ENCODE measurements around the gene PDZRN4. TPM values are rescaled to one million over a fixed set of nuclear protein-coding genes. Genes with fewer than 3 reads are reported as not detected.

Gene PDZRN4
- 24.8 TPM for total RNA-seq

DNA sequence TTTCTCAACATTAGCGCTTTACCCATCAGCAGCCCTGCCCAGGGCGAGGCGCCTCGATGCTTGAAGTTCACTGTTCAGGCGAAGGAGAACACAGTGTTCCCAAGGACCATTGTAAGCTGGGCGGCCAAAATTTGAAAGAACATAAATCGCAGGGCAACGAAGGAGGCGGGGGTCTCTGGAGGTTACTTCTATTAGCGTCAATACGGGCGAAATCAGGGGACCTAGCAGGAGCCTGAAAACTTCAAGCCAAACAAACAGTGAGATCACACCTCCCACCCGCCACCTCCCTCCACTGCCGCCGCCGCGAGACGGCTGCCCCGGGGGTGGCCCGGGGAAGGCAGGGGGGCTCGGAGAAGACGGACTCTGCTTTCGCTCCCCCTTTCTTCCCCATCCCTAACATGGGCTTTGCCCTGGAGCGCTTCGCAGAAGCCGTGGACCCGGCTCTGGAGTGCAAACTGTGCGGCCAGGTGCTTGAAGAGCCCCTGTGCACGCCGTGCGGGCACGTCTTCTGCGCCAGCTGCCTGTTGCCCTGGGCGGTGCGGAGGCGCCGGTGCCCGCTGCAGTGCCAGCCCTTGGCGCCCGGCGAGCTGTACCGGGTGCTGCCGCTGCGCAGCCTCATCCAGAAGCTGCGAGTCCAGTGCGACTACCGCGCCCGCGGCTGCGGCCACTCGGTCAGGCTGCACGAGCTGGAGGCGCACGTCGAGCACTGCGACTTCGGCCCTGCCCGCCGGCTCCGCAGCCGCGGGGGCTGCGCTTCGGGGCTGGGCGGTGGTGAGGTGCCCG, at the start of gene PDZRN4:
Gene PDZRN4 (plus strand): TSS at position 263 of the 783 bp plus-strand sequence.
- TF ChIP-seq POLR2A (IDR thresholded peaks at IDR 0.05): no peak
- TF ChIP-seq POLR2AphosphoS5 (IDR thresholded peaks at IDR 0.05; ENCODE audit: insufficient read depth in 1 of 2, low read depth in 1 of 2): peak; percentile 10 to 50
- Histone ChIP-seq H3K9me3 (no peaks in the 10 kb centered on the region), H3K4me1 (peaks cover 27% of the 10 kb centered on the region), H3K36me3 (no peaks in the 10 kb centered on the region), H3K27ac (peak within 1 kb of the TSS; percentile 56), H3K27me3 (no peaks in the 10 kb centered on the region), H3K4me3 (peak within 1 kb of the TSS; percentile 48 to 50)
- no peak for DNase-seq (ENCODE audit: extremely low spot score in 2 of 2)
- intact Hi-C loops (cut with DNase I): loop anchor here (10.0 kb wide), 1 partner anchor 1083 kb away; the partner anchor contains the start of gene SLC2A13

DNA sequence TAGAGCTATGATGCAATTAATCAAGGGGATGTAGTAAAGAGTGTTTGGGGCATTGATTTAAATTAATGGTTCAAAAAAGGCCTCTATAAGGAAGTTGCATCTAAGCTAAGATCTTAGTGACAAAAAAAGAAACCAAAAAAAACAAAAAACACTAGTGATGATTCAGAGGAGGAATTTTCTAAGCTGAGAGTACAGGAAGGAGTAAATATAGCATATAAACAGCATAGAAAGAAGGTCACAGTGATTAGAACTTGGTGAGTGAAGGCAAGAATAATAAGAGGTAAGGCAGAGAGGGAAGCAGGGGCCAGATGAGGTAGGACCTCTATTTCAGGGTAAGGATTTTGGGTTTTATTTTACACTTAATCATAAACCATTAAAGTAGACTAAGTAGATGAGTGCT, 48.0 kb upstream of the PDZRN4 start:
- no peak for DNase-seq (ENCODE audit: extremely low spot score in 2 of 2)
- Histone ChIP-seq H3K36me3 (no peaks in the 10 kb centered on the region), H3K4me1 (no peaks in the 10 kb centered on the region), H3K27me3 (no peaks in the 10 kb centered on the region), H3K9me3 (no peaks in the 10 kb centered on the region), H3K4me3 (no peak overlapping the region), H3K27ac (no peak overlapping the region)
- intact Hi-C loops (cut with DNase I): no loop called here
- TF ChIP-seq POLR2AphosphoS5 (IDR thresholded peaks at IDR 0.05; ENCODE audit: insufficient read depth in 1 of 2, low read depth in 1 of 2) (no peak), POLR2A (IDR thresholded peaks at IDR 0.05) (no peak)
- TF ChIP-seq, protein P1, sequence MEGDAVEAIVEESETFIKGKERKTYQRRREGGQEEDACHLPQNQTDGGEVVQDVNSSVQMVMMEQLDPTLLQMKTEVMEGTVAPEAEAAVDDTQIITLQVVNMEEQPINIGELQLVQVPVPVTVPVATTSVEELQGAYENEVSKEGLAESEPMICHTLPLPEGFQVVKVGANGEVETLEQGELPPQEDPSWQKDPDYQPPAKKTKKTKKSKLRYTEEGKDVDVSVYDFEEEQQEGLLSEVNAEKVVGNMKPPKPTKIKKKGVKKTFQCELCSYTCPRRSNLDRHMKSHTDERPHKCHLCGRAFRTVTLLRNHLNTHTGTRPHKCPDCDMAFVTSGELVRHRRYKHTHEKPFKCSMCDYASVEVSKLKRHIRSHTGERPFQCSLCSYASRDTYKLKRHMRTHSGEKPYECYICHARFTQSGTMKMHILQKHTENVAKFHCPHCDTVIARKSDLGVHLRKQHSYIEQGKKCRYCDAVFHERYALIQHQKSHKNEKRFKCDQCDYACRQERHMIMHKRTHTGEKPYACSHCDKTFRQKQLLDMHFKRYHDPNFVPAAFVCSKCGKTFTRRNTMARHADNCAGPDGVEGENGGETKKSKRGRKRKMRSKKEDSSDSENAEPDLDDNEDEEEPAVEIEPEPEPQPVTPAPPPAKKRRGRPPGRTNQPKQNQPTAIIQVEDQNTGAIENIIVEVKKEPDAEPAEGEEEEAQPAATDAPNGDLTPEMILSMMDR (IDR thresholded peaks at IDR 0.05): no peak

DNA sequence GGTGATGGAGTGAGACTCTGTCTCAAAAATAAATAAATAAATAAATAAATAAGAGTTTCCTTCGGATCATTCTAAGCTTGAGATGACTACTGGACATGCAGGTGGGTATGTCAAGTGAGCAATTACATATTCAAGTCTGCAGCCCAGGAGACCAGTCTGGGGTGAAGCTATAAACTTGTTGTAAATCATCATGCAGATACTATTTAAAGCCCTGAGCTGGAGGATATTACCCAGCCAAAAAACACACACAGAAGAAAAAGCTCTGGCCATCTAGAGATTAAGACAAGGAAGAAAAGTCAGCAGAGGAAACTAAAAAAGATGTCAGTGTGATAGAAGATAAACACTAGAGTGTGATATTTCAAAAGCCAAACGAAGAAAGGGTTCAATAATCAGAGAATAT, 47.0 kb upstream of the PDZRN4 start:
- Histone ChIP-seq H3K4me3 (no peak overlapping the region), H3K9me3 (no peaks in the 10 kb centered on the region), H3K36me3 (no peaks in the 10 kb centered on the region), H3K27me3 (no peaks in the 10 kb centered on the region), H3K27ac (no peak overlapping the region), H3K4me1 (no peaks in the 10 kb centered on the region)
- intact Hi-C loops (cut with DNase I): no loop called here
- TF ChIP-seq, protein P1 (IDR thresholded peaks at IDR 0.05): no peak
- no peak for TF ChIP-seq POLR2AphosphoS5 (IDR thresholded peaks at IDR 0.05; ENCODE audit: insufficient read depth in 1 of 2, low read depth in 1 of 2)
- DNase-seq (ENCODE audit: extremely low spot score in 2 of 2): no peak

DNA sequence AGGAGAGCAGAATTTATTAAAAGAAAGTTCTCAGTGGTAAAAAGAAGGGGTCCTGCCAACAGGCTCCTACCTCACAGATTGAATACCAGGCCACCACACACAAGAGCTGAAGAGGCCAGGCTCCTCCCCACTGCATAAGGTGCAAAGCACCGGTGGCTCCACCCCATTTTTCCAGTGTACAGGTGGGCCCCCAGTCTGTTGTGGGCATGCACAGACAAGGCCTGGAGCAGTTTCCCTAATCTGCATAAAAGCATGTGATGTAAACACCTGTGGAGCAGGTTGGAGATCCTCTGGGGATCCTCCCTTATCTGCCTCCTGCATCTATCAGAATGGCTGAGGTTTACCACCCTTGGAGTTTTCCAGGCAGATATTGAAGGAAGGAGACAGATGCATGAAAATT, 45.7 kb upstream of the PDZRN4 start:
- Histone ChIP-seq H3K36me3 (no peaks in the 10 kb centered on the region), H3K4me3 (no peak overlapping the region), H3K9me3 (no peaks in the 10 kb centered on the region), H3K27ac (no peak overlapping the region), H3K4me1 (no peaks in the 10 kb centered on the region), H3K27me3 (no peaks in the 10 kb centered on the region)
- intact Hi-C loops (cut with DNase I): no loop called here
- DNase-seq (ENCODE audit: extremely low spot score in 2 of 2): no peak
- TF ChIP-seq POLR2AphosphoS5 (IDR thresholded peaks at IDR 0.05; ENCODE audit: insufficient read depth in 1 of 2, low read depth in 1 of 2) (no peak), POLR2A (IDR thresholded peaks at IDR 0.05) (no peak)
- TF ChIP-seq, protein P1 (IDR thresholded peaks at IDR 0.05): no peak

DNA sequence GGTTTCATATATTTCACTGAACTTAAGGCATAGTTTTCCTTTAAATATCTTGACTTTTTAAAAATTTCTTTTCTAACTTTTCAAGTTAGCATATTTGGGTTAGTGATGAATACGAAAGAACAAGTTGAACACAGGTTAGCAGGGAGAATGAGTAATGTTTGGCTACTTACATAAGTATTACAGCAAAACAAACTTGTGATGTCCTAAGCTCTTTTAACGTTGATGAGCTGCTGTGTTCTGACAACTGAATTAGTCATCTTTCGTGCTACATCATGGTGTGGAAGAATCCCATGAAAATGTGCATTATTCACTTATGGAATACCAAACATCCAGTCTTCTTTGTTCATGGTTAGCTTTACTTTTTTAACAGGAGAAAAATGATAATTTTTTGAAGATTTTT, 36.3 kb upstream of the PDZRN4 start:
- H3K9me3 ChIP-seq: no peaks in the 10 kb centered on the region

More for the DNA sequence above, 36.3 kb upstream of the PDZRN4 start:
- no peak for DNase-seq (ENCODE audit: extremely low spot score in 2 of 2)
- TF ChIP-seq, protein P1 (IDR thresholded peaks at IDR 0.05): no peak
- no peak for TF ChIP-seq POLR2A (IDR thresholded peaks at IDR 0.05)
- peak in 1 of 2 donors; percentile 76 for TF ChIP-seq POLR2AphosphoS5 (IDR thresholded peaks at IDR 0.05; ENCODE audit: insufficient read depth in 1 of 2, low read depth in 1 of 2)
- intact Hi-C loops (cut with DNase I): no loop called here
- Histone ChIP-seq H3K4me1 (no peaks in the 10 kb centered on the region), H3K4me3 (no peak overlapping the region), H3K27me3 (no peaks in the 10 kb centered on the region), H3K36me3 (no peaks in the 10 kb centered on the region), H3K27ac (no peak overlapping the region)
